Right ventricle myocardium inferior (tissue), 1 donor: ENCODE data around the gene PDCD1. TPM values are rescaled to one million over a fixed set of nuclear protein-coding genes. Genes with fewer than 3 reads are reported as not detected.

Source experiments
- total RNA-seq: library from RNA; stranded (reverse); fragmentation: NEBNext Ultra II Directional; extraction: Animal tissue kit (Norgen Biotek cat#: 25700); gene quantifications from one replicate; pipeline ENCODE4 v1.2.1, GENCODE V29; 2021
- donor health status: DM: no; HTN: yes; CAD: no; lungs with severe emphysema.

Gene PDCD1
- total RNA-seq, 1 donor from 2014 or later, result 1.2 TPM

Other genes starting within 250 kb of the PDCD1 start
- 83.2 TPM for gene THAP4, start 221.7 kb downstream of the PDCD1 start, total RNA-seq
- 43.3 TPM for gene ATG4B, start 221.2 kb downstream of the PDCD1 start, total RNA-seq
- 11.1 TPM for gene DTYMK, start 172.1 kb downstream of the PDCD1 start, total RNA-seq
- 16.5 TPM for gene ING5, start 156.9 kb downstream of the PDCD1 start, total RNA-seq
- 19.6 TPM for gene D2HGDH, start 124.3 kb downstream of the PDCD1 start, total RNA-seq
- not detected for gene GAL3ST2, start 82.1 kb downstream of the PDCD1 start, total RNA-seq
- gene NEU4, start 49.7 kb downstream of the PDCD1 start, total RNA-seq, result 0.30 TPM
- gene RTP5, start 10.8 kb upstream of the PDCD1 start, total RNA-seq, result not detected